DND-41 (cell line): ENCODE data around the gene NKD2.
"Not testable (repeated sequence)": the region's sequence is repeated elsewhere in the genome, so short reads cannot be mapped to it uniquely, and the experiment has no call there.

Experiments
- ATAC-seq: fragments of 200-7000 bp; cut with Tn5 transposase; 3 replicates; pipeline ENCODE4 v1.9.1; 2021; ENCODE audit warnings: low read depth; ENCODE audit not compliant: insufficient read depth
- DNase-seq: peaks from one replicate; pipeline ENCODE4 v3.0.0-alpha.2; 2020
- H2AFZ ChIP-seq: 2 replicates; pipeline ENCODE4 v1.6.0; 2012; ENCODE audit warnings: low read depth, low read length
- H3K27ac ChIP-seq: 2 replicates; pipeline ENCODE4 v1.5.1; 2012; ENCODE audit warnings: low read length, inconsistent platforms
- H3K27me3 ChIP-seq: fragments of 200-600 bp; sonication (generic); 2 replicates; pipeline ENCODE4 v1.6.0; 2012; ENCODE audit warnings: low read length, mild to moderate bottlenecking, inconsistent platforms; ENCODE audit not compliant: insufficient read depth, poor library complexity
- H3K36me3 ChIP-seq: 2 replicates; pipeline ENCODE4 v1.5.1; 2012; ENCODE audit warnings: low read length, inconsistent platforms; ENCODE audit not compliant: insufficient read depth
- H3K4me1 ChIP-seq: 2 replicates; pipeline ENCODE4 v1.5.1; 2012; ENCODE audit warnings: mild to moderate bottlenecking, low read length; ENCODE audit not compliant: insufficient read depth
- H3K4me2 ChIP-seq: 2 replicates; pipeline ENCODE4 v1.6.0; 2012; ENCODE audit warnings: mild to moderate bottlenecking, moderate library complexity, low read length, inconsistent platforms; ENCODE audit not compliant: insufficient read depth
- H3K4me3 ChIP-seq, 2 experiments: fragments of 200-600 bp in 1 of 2; shearing (Covaris generic) in 1 of 2; 2 replicates each; pipeline ENCODE4 v1.5.1; 2012 to 2016; ENCODE audit warnings: inconsistent platforms in 2 of 2, low read length in 2 of 2, mild to moderate bottlenecking in 2 of 2, low read depth in 1 of 2, moderate library complexity in 1 of 2
- H3K79me2 ChIP-seq: 2 replicates; pipeline ENCODE4 v1.6.0; 2012; ENCODE audit warnings: low read length, inconsistent platforms; ENCODE audit not compliant: insufficient read depth
- H3K9ac ChIP-seq: 2 replicates; pipeline ENCODE4 v1.6.0; 2012; ENCODE audit warnings: low read depth, mild to moderate bottlenecking, inconsistent platforms, low read length, moderate library complexity
- H3K9me3 ChIP-seq: 2 replicates; pipeline ENCODE4 v1.5.1; 2012; ENCODE audit warnings: low read length, moderate library complexity, mild to moderate bottlenecking, inconsistent platforms; ENCODE audit not compliant: insufficient read depth, severe bottlenecking
- H4K20me1 ChIP-seq: 2 replicates; pipeline ENCODE4 v1.6.0; 2012; ENCODE audit warnings: low read length; ENCODE audit not compliant: insufficient read depth
- CTCF ChIP-seq: IDR thresholded peaks from 2 replicates; pipeline ENCODE4 v1.5.1; 2012; ENCODE audit warnings: borderline replicate concordance, low read length, moderate library complexity, mild to moderate bottlenecking; ENCODE audit not compliant: poor library complexity, severe bottlenecking; ENCODE audit errors: extremely low read depth
- EZH2 ChIP-seq: IDR thresholded peaks from 3 replicates; pipeline ENCODE4 v1.6.1; 2012; ENCODE audit warnings: borderline replicate concordance, low read depth, mild to moderate bottlenecking, moderate library complexity, low read length, inconsistent platforms; ENCODE audit not compliant: severe bottlenecking

Gene NKD2

DNA sequence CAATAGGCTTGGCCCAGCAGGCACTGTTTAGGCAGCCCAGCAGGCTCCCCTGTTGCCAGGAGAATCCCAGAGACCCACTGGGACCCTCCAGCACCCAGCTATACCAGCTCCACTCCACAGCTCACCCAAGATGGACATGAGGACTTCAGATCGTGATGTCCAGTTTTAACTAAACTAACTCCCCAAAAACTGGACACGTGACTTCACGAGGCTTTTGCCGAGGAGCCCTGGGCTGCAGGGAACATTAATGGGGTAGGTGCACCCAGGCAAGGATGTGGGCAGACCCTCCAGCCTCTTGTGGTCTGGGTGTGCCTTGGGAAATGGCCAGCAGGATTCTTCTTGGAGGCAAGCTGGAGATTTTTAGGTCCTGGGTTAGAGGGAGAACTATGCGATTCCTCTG is 8.9 kb upstream of the NKD2 start:
- Histone ChIP-seq H3K4me2 (no peak overlapping the region), H3K9me3 (no peaks in the 10 kb centered on the region), H4K20me1 (no peaks in the 10 kb centered on the region), H2AFZ (no peak overlapping the region), H3K4me3 (no peak overlapping the region), H3K79me2 (peaks cover 4% of the 10 kb centered on the region), H3K36me3 (no peaks in the 10 kb centered on the region), H3K9ac (no peak overlapping the region), H3K4me1 (peaks cover 40% of the 10 kb centered on the region), H3K27me3 (peaks cover 3% of the 10 kb centered on the region), H3K27ac (no peak overlapping the region)
- ATAC-seq (no peak), DNase-seq (no peak)
- no peak for TF ChIP-seq CTCF
- TF ChIP-seq EZH2, result no peak

- no peak overlapping the region for H3K9ac ChIP-seq
- no peak overlapping the region for H2AFZ ChIP-seq
- no peak for DNase-seq
Measured at GRCh38 chr5:1000329-1000728, 8.3 kb upstream of the NKD2 start.

GRCh38 chr5:1000831-1001230 is 7.8 kb upstream of the NKD2 start:
- H3K4me2 ChIP-seq, ATAC-seq: not testable (repeated sequence)
- H3K27me3 ChIP-seq, result peaks cover 14% of the 10 kb centered on the region

More at GRCh38 chr5:1000329-1000728, 8.3 kb upstream of the NKD2 start:
- H4K20me1 ChIP-seq, result no peaks in the 10 kb centered on the region
- no peaks in the 10 kb centered on the region for H3K36me3 ChIP-seq
- TF ChIP-seq EZH2 (no peak), CTCF (no peak)
- peaks cover 9% of the 10 kb centered on the region for H3K27me3 ChIP-seq
- peaks cover 40% of the 10 kb centered on the region for H3K4me1 ChIP-seq
- H3K9me3 ChIP-seq, result no peaks in the 10 kb centered on the region
- peaks cover 3% of the 10 kb centered on the region for H3K79me2 ChIP-seq
- ATAC-seq, result no peak
- no peak overlapping the region for H3K4me2 ChIP-seq
- H3K4me3 ChIP-seq, result no peak overlapping the region
- no peak overlapping the region for H3K27ac ChIP-seq

DNA sequence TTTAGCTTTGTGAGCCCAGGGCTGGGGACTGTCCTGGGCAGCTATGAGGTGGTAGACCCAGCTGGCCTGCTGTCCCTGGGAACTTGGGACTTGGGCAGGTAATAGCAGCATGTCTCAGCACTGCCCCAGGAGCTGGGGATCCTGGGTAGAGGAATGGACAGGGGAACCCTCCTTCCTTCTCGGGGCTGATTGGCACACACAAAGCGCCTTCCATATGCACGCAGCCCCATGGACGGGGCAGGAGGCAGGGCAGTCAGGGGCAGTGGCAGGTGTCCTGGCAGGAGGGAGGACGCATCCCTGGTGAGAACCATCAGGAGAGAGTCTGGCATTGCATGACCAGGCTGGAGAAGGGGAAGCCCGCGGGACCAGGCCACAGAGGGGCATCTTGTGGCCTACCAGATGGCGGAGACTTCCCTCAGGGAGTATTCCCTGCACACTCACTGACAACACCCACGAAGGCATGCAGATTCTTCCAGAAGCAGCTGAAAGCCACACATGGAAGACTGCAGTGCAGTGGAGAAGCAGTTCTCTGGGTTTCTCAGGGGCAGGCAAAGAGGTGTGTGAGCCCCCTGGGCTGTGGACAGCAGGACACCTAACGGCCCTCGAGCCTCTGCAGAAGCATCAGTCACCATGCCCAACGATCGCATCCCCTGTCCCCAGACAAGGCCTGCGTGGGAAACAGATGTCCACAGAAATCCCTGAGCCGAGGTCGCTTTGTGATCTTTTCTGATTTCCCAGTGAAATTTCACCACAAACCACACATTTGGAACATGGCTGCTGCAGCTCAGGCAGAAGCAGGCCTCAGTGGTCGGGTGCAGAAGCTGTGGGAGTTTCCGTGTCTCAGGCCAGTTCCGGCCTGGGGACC is 7.0 kb upstream of the NKD2 start:
- Histone ChIP-seq H3K4me2 (no peak overlapping the region), H3K4me3 (no peak overlapping the region), H3K79me2 (no peaks in the 10 kb centered on the region), H3K4me1 (peaks cover 27% of the 10 kb centered on the region), H3K27ac (no peak overlapping the region), H3K36me3 (no peaks in the 10 kb centered on the region), H3K9me3 (no peaks in the 10 kb centered on the region), H2AFZ (no peak overlapping the region), H3K9ac (no peak overlapping the region), H3K27me3 (peaks cover 20% of the 10 kb centered on the region), H4K20me1 (no peaks in the 10 kb centered on the region)
- DNase-seq (peak; percentile 3), ATAC-seq (no peak)
- no peak for TF ChIP-seq EZH2
- no peak for TF ChIP-seq CTCF

More at GRCh38 chr5:1000831-1001230, 7.8 kb upstream of the NKD2 start:
- not testable (repeated sequence) for H2AFZ ChIP-seq, H3K27ac ChIP-seq, H4K20me1 ChIP-seq, DNase-seq, H3K79me2 ChIP-seq, H3K9ac ChIP-seq, H3K9me3 ChIP-seq, H3K36me3 ChIP-seq, H3K4me3 ChIP-seq
- peaks cover 35% of the 10 kb centered on the region for H3K4me1 ChIP-seq
